ENCODE results near the gene PPP2R2B. TPM values are rescaled to one million over a fixed set of nuclear protein-coding genes. Genes with fewer than 3 reads are reported as not detected.

PPP2R2B gene
- total RNA-seq, 4 donors from 2014 or later = 1.2 to 4.0 (median 2.1) TPM

GRCh38 chr5:146588331-146589027, 290.1 kb downstream of the PPP2R2B start:
- Histone ChIP-seq H3K27ac (replicated peaks in 1 of 4) (no peak overlapping the region), H3K4me1 (no peaks in the 10 kb centered on the region), H3K4me3 (no peak overlapping the region), H3K9me3 (no peaks in the 10 kb centered on the region), H3K36me3 (no peaks in the 10 kb centered on the region), H3K27me3 (no peaks in the 10 kb centered on the region)
- intact Hi-C loops (cut with DNase I) = no loop called here
- 76% methylated on average over 2 of the region's 2 CpGs for WGBS
- DNase-seq (ENCODE audit: extremely low spot score) = no peak
- no peak for TF ChIP-seq EP300 (IDR thresholded peaks at IDR 0.05)
- no peak for TF ChIP-seq CTCF (IDR thresholded peaks at IDR 0.05)
- TF ChIP-seq POLR2AphosphoS5 (IDR thresholded peaks at IDR 0.05) = no peak
- TF ChIP-seq POLR2A (IDR thresholded peaks at IDR 0.05; ENCODE audit: low read depth) = no peak

GRCh38 chr5:146586752-146587151, 291.8 kb downstream of the PPP2R2B start:
- Histone ChIP-seq H3K4me3 (no peak overlapping the region), H3K36me3 (no peaks in the 10 kb centered on the region), H3K27me3 (no peaks in the 10 kb centered on the region), H3K27ac (replicated peaks in 1 of 4) (no peak overlapping the region), H3K4me1 (no peaks in the 10 kb centered on the region), H3K9me3 (no peaks in the 10 kb centered on the region)
- intact Hi-C loops (cut with DNase I) = no loop called here
- DNase-seq (ENCODE audit: extremely low spot score) = no peak
- TF ChIP-seq CTCF (IDR thresholded peaks at IDR 0.05) = no peak
- no peak for TF ChIP-seq POLR2A (IDR thresholded peaks at IDR 0.05; ENCODE audit: low read depth)
- no peak for TF ChIP-seq POLR2AphosphoS5 (IDR thresholded peaks at IDR 0.05)
- TF ChIP-seq EP300 (IDR thresholded peaks at IDR 0.05) = no peak
- WGBS = 76% methylated on average over 5 of the region's 5 CpGs

- Histone ChIP-seq H3K27me3 (no peaks in the 10 kb centered on the region), H3K36me3 (no peaks in the 10 kb centered on the region), H3K4me1 (no peaks in the 10 kb centered on the region), H3K4me3 (no peak overlapping the region), H3K9me3 (no peaks in the 10 kb centered on the region), H3K27ac (replicated peaks in 1 of 4) (no peak overlapping the region)
- no peak for DNase-seq (ENCODE audit: extremely low spot score)
- TF ChIP-seq POLR2A (IDR thresholded peaks at IDR 0.05; ENCODE audit: low read depth) = no peak
- no peak for TF ChIP-seq CTCF (IDR thresholded peaks at IDR 0.05)
- TF ChIP-seq EP300 (IDR thresholded peaks at IDR 0.05) = no peak
- TF ChIP-seq POLR2AphosphoS5 (IDR thresholded peaks at IDR 0.05) = no peak
- 83% methylated on average over 2 of the region's 2 CpGs for WGBS
- intact Hi-C loops (cut with DNase I) = no loop called here
These were observed 293.8 kb downstream of the PPP2R2B start for GRCh38 chr5:146584750-146585149.

- TF ChIP-seq POLR2A (IDR thresholded peaks at IDR 0.05; ENCODE audit: low read depth) = no peak
- intact Hi-C loops (cut with DNase I) = no loop called here
- Histone ChIP-seq H3K27me3 (no peaks in the 10 kb centered on the region), H3K27ac (replicated peaks in 1 of 4) (no peak overlapping the region), H3K4me3 (no peak overlapping the region), H3K36me3 (no peaks in the 10 kb centered on the region), H3K9me3 (no peaks in the 10 kb centered on the region), H3K4me1 (no peaks in the 10 kb centered on the region)
- no peak for DNase-seq (ENCODE audit: extremely low spot score)
These were observed 296.4 kb downstream of the PPP2R2B start for GRCh38 chr5:146582051-146582596.

- TF ChIP-seq EP300 (IDR thresholded peaks at IDR 0.05) (no peak), POLR2AphosphoS5 (IDR thresholded peaks at IDR 0.05) (no peak), CTCF (IDR thresholded peaks at IDR 0.05) (no peak), POLR2A (IDR thresholded peaks at IDR 0.05; ENCODE audit: low read depth) (no peak)
- intact Hi-C loops (cut with DNase I) = no loop called here
- Histone ChIP-seq H3K27ac (replicated peaks in 1 of 4) (no peak overlapping the region), H3K4me3 (no peak overlapping the region), H3K36me3 (no peaks in the 10 kb centered on the region), H3K9me3 (peaks cover 0 to 8% (median 3%) of the 10 kb centered on the region in 4 donors), H3K27me3 (no peaks in the 10 kb centered on the region), H3K4me1 (no peaks in the 10 kb centered on the region)
- 73% methylated on average over 3 of the region's 3 CpGs for WGBS
- no peak for DNase-seq (ENCODE audit: extremely low spot score)
These were observed 298.3 kb downstream of the PPP2R2B start for GRCh38 chr5:146580237-146580636.

Data from esophagus muscularis mucosa (tissue), 4 donors.